ENCODE data around the gene SOD2.
A peak's percentile ranks its signal among the peaks of the same experiment; 100 is the strongest.
"Not testable (repeated sequence)": the region's sequence is repeated elsewhere in the genome, so short reads cannot be mapped to it uniquely, and the experiment has no call there.

Gene SOD2

DNA sequence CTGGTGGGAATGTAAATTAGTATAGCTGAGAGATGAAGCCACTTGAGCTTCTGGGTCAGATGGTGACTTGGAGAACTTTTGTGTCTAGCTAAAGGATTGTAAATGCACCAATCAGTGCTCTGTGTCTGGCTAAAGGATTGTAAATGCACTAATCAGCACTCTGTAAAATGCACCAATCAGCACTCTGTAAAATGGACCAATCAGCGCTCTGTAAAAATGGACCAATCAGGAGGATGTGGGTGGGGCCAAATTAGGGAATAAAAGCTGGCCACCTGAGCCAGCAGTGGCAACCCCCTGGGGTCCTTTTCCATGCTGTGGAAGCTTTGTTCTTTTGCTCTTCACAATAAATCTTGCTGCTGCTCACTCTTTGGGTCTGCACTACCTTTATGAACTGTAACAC, 31.1 kb downstream of the SOD2 start:
- H3K27ac ChIP-seq (replicated peaks); H3K4me3 ChIP-seq (replicated peaks; ENCODE audit: insufficient read depth, low read length); H3K27me3 ChIP-seq (ENCODE audit: insufficient read depth, poor library complexity, severe bottlenecking); DNase-seq (ENCODE audit: low read depth in 1 of 2, low spot score in 1 of 2): not testable (repeated sequence)

DNA sequence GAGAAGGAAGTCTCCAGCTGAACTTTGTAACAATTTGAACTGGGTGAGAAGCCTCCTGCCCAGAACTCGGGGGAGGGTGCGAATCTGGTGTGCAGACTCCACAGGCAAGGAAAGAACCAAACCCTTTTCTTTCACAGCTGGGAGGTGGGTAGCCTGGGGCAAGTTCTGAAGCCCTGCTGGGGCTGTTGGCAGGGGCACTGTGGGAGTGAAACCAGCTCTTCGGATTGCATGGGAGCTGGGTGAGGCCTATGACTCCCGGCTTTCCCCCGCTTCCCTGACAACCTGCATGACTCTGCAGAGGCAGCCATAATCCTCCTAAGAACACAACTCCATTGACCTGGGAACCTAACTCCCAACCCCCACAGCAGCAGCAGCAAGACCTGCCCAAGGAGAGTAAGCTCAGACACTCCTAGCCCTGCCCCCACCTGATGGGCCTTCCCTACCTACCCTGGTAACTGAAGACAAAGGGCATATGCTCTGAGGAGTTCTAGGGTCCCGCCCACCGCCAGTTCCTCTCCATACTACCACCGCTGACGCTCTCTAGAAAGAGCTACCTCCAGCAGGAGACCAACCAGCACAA, 37.5 kb downstream of the SOD2 start:
- no peak overlapping the region for H3K4me3 ChIP-seq (replicated peaks; ENCODE audit: insufficient read depth, low read length)
- no peak overlapping the region for H3K27ac ChIP-seq (replicated peaks)
- DNase-seq (ENCODE audit: low read depth in 1 of 2, low spot score in 1 of 2): no peak
- TF ChIP-seq, protein P1, sequence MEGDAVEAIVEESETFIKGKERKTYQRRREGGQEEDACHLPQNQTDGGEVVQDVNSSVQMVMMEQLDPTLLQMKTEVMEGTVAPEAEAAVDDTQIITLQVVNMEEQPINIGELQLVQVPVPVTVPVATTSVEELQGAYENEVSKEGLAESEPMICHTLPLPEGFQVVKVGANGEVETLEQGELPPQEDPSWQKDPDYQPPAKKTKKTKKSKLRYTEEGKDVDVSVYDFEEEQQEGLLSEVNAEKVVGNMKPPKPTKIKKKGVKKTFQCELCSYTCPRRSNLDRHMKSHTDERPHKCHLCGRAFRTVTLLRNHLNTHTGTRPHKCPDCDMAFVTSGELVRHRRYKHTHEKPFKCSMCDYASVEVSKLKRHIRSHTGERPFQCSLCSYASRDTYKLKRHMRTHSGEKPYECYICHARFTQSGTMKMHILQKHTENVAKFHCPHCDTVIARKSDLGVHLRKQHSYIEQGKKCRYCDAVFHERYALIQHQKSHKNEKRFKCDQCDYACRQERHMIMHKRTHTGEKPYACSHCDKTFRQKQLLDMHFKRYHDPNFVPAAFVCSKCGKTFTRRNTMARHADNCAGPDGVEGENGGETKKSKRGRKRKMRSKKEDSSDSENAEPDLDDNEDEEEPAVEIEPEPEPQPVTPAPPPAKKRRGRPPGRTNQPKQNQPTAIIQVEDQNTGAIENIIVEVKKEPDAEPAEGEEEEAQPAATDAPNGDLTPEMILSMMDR (IDR thresholded peaks at IDR 0.05; ENCODE audit: insufficient read depth, low read length): no peak
- TF ChIP-seq POLR2AphosphoS5 (IDR thresholded peaks at IDR 0.05; ENCODE audit: low read depth) (no peak), GABPA (IDR thresholded peaks at IDR 0.05; ENCODE audit: low read depth) (no peak), SPI1 (IDR thresholded peaks at IDR 0.05; ENCODE audit: borderline replicate concordance, low read depth) (no peak)
- TF ChIP-seq, protein P2, sequence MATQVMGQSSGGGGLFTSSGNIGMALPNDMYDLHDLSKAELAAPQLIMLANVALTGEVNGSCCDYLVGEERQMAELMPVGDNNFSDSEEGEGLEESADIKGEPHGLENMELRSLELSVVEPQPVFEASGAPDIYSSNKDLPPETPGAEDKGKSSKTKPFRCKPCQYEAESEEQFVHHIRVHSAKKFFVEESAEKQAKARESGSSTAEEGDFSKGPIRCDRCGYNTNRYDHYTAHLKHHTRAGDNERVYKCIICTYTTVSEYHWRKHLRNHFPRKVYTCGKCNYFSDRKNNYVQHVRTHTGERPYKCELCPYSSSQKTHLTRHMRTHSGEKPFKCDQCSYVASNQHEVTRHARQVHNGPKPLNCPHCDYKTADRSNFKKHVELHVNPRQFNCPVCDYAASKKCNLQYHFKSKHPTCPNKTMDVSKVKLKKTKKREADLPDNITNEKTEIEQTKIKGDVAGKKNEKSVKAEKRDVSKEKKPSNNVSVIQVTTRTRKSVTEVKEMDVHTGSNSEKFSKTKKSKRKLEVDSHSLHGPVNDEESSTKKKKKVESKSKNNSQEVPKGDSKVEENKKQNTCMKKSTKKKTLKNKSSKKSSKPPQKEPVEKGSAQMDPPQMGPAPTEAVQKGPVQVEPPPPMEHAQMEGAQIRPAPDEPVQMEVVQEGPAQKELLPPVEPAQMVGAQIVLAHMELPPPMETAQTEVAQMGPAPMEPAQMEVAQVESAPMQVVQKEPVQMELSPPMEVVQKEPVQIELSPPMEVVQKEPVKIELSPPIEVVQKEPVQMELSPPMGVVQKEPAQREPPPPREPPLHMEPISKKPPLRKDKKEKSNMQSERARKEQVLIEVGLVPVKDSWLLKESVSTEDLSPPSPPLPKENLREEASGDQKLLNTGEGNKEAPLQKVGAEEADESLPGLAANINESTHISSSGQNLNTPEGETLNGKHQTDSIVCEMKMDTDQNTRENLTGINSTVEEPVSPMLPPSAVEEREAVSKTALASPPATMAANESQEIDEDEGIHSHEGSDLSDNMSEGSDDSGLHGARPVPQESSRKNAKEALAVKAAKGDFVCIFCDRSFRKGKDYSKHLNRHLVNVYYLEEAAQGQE (IDR thresholded peaks at IDR 0.05; ENCODE audit: insufficient replicate concordance, low read depth): no peak
- no peaks in the 10 kb centered on the region for H3K27me3 ChIP-seq (ENCODE audit: insufficient read depth, poor library complexity, severe bottlenecking)

DNA sequence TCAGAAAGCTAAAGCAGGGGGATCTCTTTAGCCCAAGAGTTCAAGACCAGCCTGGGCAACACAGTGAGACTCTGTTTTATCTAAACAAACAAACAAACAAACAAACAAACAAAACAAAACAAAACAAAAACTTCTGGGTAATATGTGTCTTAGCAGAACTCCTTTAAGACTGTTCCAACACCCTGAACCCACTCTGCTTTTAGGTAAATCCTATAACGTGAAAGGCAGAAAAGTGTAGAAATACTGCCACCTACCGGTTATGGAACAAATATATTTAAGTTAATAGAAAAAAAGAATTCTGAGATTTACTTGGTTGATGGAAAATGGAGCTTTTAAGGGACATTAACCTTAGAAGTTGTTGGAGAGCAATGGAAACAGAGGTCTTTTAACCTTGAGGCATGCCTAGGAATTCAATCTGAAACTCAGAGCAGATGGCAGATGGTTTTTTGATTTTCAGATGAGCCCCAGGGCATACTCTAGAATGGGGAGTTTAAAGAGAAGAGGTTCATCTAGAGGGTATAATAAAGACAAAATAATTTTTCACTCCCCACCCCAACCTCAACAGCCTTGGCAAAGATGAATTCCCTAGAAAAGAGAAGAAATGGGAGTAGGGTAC, 38.5 kb downstream of the SOD2 start:
- peak in 1 of 2 experiments; percentile 17 for DNase-seq (ENCODE audit: low read depth in 1 of 2, low spot score in 1 of 2)
- Histone ChIP-seq H3K27me3 (ENCODE audit: insufficient read depth, poor library complexity, severe bottlenecking) (no peaks in the 10 kb centered on the region), H3K27ac (replicated peaks) (no peak overlapping the region), H3K4me3 (replicated peaks; ENCODE audit: insufficient read depth, low read length) (no peak overlapping the region)
- TF ChIP-seq, protein P1 (IDR thresholded peaks at IDR 0.05; ENCODE audit: insufficient read depth, low read length): peak; percentile 20
- TF ChIP-seq GABPA (IDR thresholded peaks at IDR 0.05; ENCODE audit: low read depth): no peak

DNA sequence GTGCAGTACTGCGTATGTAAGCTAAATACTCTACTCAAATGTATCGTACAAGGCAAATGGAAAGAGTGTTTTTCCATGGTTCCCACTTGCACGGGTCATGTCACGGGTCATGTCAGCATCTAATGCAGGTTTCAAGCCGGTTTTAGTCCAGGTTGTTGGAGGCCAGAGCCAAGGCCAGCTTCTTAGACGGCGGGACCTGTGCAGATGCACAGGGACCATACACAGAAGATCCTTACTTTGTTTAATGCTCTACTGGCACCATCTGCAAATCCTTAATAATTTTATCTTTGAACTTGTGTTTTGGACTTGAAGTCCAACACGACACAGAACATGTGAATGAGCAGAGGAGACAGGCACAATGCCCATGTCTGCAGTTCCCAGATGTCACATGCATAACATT, 42.7 kb downstream of the SOD2 start:
- no peak for TF ChIP-seq GABPA (IDR thresholded peaks at IDR 0.05; ENCODE audit: low read depth)
- TF ChIP-seq, protein P2 (IDR thresholded peaks at IDR 0.05; ENCODE audit: insufficient replicate concordance, low read depth): no peak

DNA sequence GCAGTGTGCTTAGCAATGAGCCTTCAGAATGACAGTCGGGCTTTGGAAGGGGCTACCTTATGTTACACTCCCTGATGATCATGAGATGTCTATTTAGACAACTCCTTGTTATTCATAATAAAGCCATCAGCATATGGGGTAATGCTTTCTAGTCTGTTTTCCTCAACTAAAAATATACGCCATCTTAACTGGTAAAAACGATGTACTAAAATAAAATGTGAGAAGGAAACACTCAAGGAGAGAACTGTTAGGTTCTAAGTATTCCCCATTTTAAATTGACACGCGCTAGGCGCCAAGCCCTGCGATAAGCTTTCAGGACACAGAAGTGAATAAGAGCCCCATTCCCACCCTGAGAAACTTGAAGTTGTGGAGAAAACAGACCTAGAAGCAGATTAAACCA, 43.6 kb downstream of the SOD2 start:
- no peak overlapping the region for H3K27ac ChIP-seq (replicated peaks)
- DNase-seq (ENCODE audit: low read depth in 1 of 2, low spot score in 1 of 2): no peak
- TF ChIP-seq GABPA (IDR thresholded peaks at IDR 0.05; ENCODE audit: low read depth) (no peak), POLR2AphosphoS5 (IDR thresholded peaks at IDR 0.05; ENCODE audit: low read depth) (no peak), SPI1 (IDR thresholded peaks at IDR 0.05; ENCODE audit: borderline replicate concordance, low read depth) (no peak)
- TF ChIP-seq, protein P1 (IDR thresholded peaks at IDR 0.05; ENCODE audit: insufficient read depth, low read length): no peak
- TF ChIP-seq, protein P2 (IDR thresholded peaks at IDR 0.05; ENCODE audit: insufficient replicate concordance, low read depth): no peak

More for the DNA sequence above, 42.7 kb downstream of the SOD2 start:
- Histone ChIP-seq H3K27ac (replicated peaks) (no peak overlapping the region), H3K4me3 (replicated peaks; ENCODE audit: insufficient read depth, low read length) (no peak overlapping the region), H3K27me3 (ENCODE audit: insufficient read depth, poor library complexity, severe bottlenecking) (no peaks in the 10 kb centered on the region)
- DNase-seq (ENCODE audit: low read depth in 1 of 2, low spot score in 1 of 2): no peak

More for the DNA sequence above, 43.6 kb downstream of the SOD2 start:
- no peaks in the 10 kb centered on the region for H3K27me3 ChIP-seq (ENCODE audit: insufficient read depth, poor library complexity, severe bottlenecking)
- H3K4me3 ChIP-seq (replicated peaks; ENCODE audit: insufficient read depth, low read length): no peak overlapping the region
